C4-2B (cell line): ENCODE data around the gene CCDC54.

ENCODE experiments used
- CTCF ChIP-seq: fragments of 450-650 bp; conservative IDR thresholded peaks from 2 replicates; pipeline ENCODE4 v1.5.1; 2017; ENCODE audit warnings: mild to moderate bottlenecking
- ZFX ChIP-seq: fragments of 450-650 bp; IDR thresholded peaks from 2 replicates; pipeline ENCODE4 v1.6.1; 2017

DNA sequence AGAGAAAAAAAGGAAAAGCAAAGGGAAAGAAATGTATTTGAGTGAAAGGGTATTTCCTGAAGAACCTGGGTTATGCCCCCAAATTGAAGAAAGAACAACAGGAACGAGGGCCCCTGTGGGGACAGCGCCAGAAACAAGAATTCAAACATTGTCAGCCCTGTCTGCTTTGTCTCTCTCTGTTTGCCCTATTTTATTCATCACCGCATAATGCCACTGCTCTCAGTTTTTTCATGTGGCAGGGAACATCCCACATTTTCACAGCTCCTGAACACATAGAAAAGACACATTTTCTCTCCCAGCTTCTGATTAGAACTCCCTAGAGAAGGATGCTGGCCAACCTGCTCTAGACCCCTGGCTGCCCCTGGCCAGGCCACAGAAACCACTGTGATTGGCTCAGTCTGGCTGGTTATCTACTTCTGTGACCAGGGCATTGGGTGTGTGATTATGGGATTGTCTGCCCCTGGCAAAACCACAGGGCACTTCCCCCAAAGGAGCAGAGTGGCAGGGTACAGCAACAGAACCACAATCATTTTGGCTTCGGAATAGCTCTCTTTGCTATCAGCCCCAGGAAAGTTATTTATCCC, 31.3 kb upstream of the CCDC54 start:
- no peak for TF ChIP-seq CTCF
- TF ChIP-seq ZFX, result no peak
